ENCODE data around the gene GGNBP2. TPM values are rescaled to one million over a fixed set of nuclear protein-coding genes. Genes with fewer than 3 reads are reported as not detected.
A peak's percentile ranks its signal among the peaks of the same experiment; 100 is the strongest.

GGNBP2 gene
- total RNA-seq, 5 donors from 2014 or later (not counting 1 experiment from before 2014, with no cell fraction given) = 105 to 190 (median 111) TPM

DNA sequence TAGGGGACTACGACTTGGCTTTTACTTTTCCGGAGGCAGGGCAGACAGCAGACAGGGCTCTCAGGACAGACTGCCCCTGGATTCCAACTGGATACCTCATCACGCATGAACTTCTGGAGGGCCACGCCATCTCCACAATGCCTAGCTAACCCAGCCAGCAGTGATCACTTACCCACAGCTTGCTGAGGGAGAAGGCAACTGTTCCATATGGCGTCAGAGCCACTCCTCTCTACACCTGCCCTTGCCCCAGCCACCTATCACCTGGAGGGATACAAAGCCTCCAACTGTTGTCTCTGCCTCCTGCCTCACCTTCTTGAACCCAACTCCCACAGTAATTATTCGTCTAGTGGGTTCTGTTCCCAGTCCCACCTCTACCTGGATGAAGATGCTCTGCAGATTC lies 18.8 kb upstream of the GGNBP2 start:
- Mint-ChIP-seq H3K4me1 (peaks cover 0 to 13% (median 10%) of the 10 kb centered on the region in 3 donors), H3K4me3 (no peak overlapping the region), H3K27ac (no peak overlapping the region), H3K27me3 (no peaks in the 10 kb centered on the region), H3K36me3 (peaks cover 36% of the 10 kb centered on the region), H3K9me3 (no peaks in the 10 kb centered on the region)
- H3K4me1 ChIP-seq (ENCODE audit: control insufficient read depth in 1 of 2, extremely low read depth in 1 of 2, insufficient read depth in 2 of 2, low read length in 2 of 2) = peaks cover 0 to 5% of the 10 kb centered on the region in 2 experiments
- H3K4me3 ChIP-seq (ENCODE audit: control insufficient read depth in 1 of 2, extremely low read depth in 1 of 2, low read length in 1 of 2) = no peak overlapping the region
- ChIA-PET CTCF (no interaction called here), POLR2A (no interaction called here)
- DNase-seq (no peak), ATAC-seq (replicated peaks in 1 of 4) (no peak)
- 98% methylated on average over 5 of the region's 6 CpGs for WGBS (ENCODE audit: insufficient coverage)
- no peaks in the 10 kb centered on the region for H3K9me3 ChIP-seq
- no peaks in the 10 kb centered on the region for H3K27me3 ChIP-seq (replicated peaks in 1 of 2; ENCODE audit: control insufficient read depth in 2 of 2, extremely low read depth in 1 of 2, insufficient read depth in 2 of 2, low read length in 1 of 2)
- peaks cover 17 to 35% of the 10 kb centered on the region in 2 donors for H3K36me3 ChIP-seq (ENCODE audit: control insufficient read depth in 2 of 2, extremely low read depth in 1 of 2, insufficient read depth in 1 of 2, low read length in 1 of 2)
- H3K27ac ChIP-seq (ENCODE audit: low read length) = no peak overlapping the region

DNA sequence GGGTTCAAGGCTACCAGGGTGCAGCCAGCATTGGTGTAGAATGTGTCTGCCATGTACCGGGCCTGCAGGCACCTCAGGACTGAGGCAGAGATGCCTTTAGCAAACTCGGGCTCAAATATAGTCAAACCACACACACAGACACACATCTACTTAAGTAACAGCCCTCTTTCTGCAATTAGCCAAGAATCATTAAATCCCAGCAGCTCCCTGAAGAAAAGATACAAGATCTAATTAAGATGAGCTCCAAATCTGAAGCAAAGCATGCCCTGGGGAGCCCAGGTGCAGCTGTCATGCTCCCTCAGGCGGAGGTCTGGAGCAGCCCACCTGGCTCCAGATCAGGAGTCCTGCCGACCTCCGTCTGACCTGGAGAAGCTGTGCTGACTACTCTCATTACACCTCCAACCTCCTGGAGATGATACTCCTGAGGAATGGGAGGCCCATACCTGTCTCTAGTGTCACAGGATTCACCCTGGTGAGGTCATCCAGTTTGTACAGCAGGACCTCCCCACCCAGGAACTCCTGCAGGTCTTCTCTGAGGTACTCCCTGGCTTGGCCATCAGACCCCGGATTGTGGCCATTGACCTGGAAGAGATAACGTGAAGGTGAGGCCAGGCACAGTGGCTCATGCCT lies 17.0 kb upstream of the GGNBP2 start:
- no peaks in the 10 kb centered on the region for H3K27me3 ChIP-seq (replicated peaks in 1 of 2; ENCODE audit: control insufficient read depth in 2 of 2, extremely low read depth in 1 of 2, insufficient read depth in 2 of 2, low read length in 1 of 2)
- no peaks in the 10 kb centered on the region for H3K9me3 ChIP-seq
- H3K4me3 ChIP-seq (ENCODE audit: control insufficient read depth in 1 of 2, extremely low read depth in 1 of 2, low read length in 1 of 2) = no peak overlapping the region
- peaks cover 42% of the 10 kb centered on the region for H3K36me3 Mint-ChIP-seq
- H3K4me3 Mint-ChIP-seq = no peak overlapping the region
- POLR2A ChIA-PET = interaction anchor here in 1 of 2 donors (0.6 kb wide), 1 partner anchor 810 kb away, joined by 6 read pairs; no protein-coding TSS in a partner anchor
- no peaks in the 10 kb centered on the region for H3K9me3 Mint-ChIP-seq
- H3K27me3 Mint-ChIP-seq = no peaks in the 10 kb centered on the region
- H3K4me1 Mint-ChIP-seq = peaks cover 5 to 16% (median 13%) of the 10 kb centered on the region in 3 donors
- peaks cover 19 to 40% of the 10 kb centered on the region in 2 donors for H3K36me3 ChIP-seq (ENCODE audit: control insufficient read depth in 2 of 2, extremely low read depth in 1 of 2, insufficient read depth in 1 of 2, low read length in 1 of 2)
- H3K27ac ChIP-seq (ENCODE audit: low read length) = no peak overlapping the region
- H3K27ac Mint-ChIP-seq = no peak overlapping the region
- ATAC-seq (replicated peaks in 1 of 4) (no peak), DNase-seq (no peak)
- CTCF ChIA-PET = no interaction called here
- 100% methylated on average over 5 of the region's 7 CpGs for WGBS (ENCODE audit: insufficient coverage)
- H3K4me1 ChIP-seq (ENCODE audit: control insufficient read depth in 1 of 2, extremely low read depth in 1 of 2, insufficient read depth in 2 of 2, low read length in 2 of 2) = peaks cover 0 to 5% of the 10 kb centered on the region in 2 experiments

GRCh38 chr17:36529121-36529520 lies 15.6 kb upstream of the GGNBP2 start:
- H3K27me3 ChIP-seq (replicated peaks in 1 of 2; ENCODE audit: control insufficient read depth in 2 of 2, extremely low read depth in 1 of 2, insufficient read depth in 2 of 2, low read length in 1 of 2) = no peaks in the 10 kb centered on the region
- DNase-seq (no peak), ATAC-seq (replicated peaks in 1 of 4) (no peak)
- Mint-ChIP-seq H3K27me3 (no peaks in the 10 kb centered on the region), H3K9me3 (no peaks in the 10 kb centered on the region), H3K4me3 (no peak overlapping the region), H3K4me1 (peaks cover 10 to 18% (median 17%) of the 10 kb centered on the region in 3 donors), H3K36me3 (peaks cover 44% of the 10 kb centered on the region), H3K27ac (peak overlapping the region in 1 of 2 donors; percentile 53)
- peaks cover 19 to 45% of the 10 kb centered on the region in 2 donors for H3K36me3 ChIP-seq (ENCODE audit: control insufficient read depth in 2 of 2, extremely low read depth in 1 of 2, insufficient read depth in 1 of 2, low read length in 1 of 2)
- peaks cover 0 to 11% of the 10 kb centered on the region in 2 experiments for H3K4me1 ChIP-seq (ENCODE audit: control insufficient read depth in 1 of 2, extremely low read depth in 1 of 2, insufficient read depth in 2 of 2, low read length in 2 of 2)
- CTCF ChIA-PET = no interaction called here
- no peak overlapping the region for H3K4me3 ChIP-seq (ENCODE audit: control insufficient read depth in 1 of 2, extremely low read depth in 1 of 2, low read length in 1 of 2)
- no peaks in the 10 kb centered on the region for H3K9me3 ChIP-seq
- POLR2A ChIA-PET = no interaction called here
- H3K27ac ChIP-seq (ENCODE audit: low read length) = no peak overlapping the region

- Histone ChIP-seq H3K27me3 (replicated peaks in 1 of 2; ENCODE audit: control insufficient read depth in 2 of 2, extremely low read depth in 1 of 2, insufficient read depth in 2 of 2, low read length in 1 of 2) (no peaks in the 10 kb centered on the region), H3K4me1 (ENCODE audit: control insufficient read depth in 1 of 2, extremely low read depth in 1 of 2, insufficient read depth in 2 of 2, low read length in 2 of 2) (peaks cover 2 to 19% of the 10 kb centered on the region in 2 experiments), H3K36me3 (ENCODE audit: control insufficient read depth in 2 of 2, extremely low read depth in 1 of 2, insufficient read depth in 1 of 2, low read length in 1 of 2) (peaks cover 9 to 26% of the 10 kb centered on the region in 2 donors), H3K9me3 (no peaks in the 10 kb centered on the region), H3K27ac (ENCODE audit: low read length) (no peak overlapping the region), H3K4me3 (ENCODE audit: control insufficient read depth in 1 of 2, extremely low read depth in 1 of 2, low read length in 1 of 2) (no peak overlapping the region)
- no peak for ATAC-seq (replicated peaks in 1 of 4)
- DNase-seq = no peak
- Mint-ChIP-seq H3K27me3 (no peaks in the 10 kb centered on the region), H3K27ac (no peak overlapping the region), H3K36me3 (peaks cover 22% of the 10 kb centered on the region), H3K9me3 (no peaks in the 10 kb centered on the region), H3K4me1 (peaks cover 17 to 30% (median 19%) of the 10 kb centered on the region in 3 donors), H3K4me3 (peak overlapping the region; percentile 26 to 38 (median 37))
- ChIA-PET CTCF (interaction anchor here in 1 of 2 donors (0.6 kb wide), 1 partner anchor 706 kb away, joined by 4 read pairs; no protein-coding TSS in a partner anchor), POLR2A (no interaction called here)
- no CpG with 5 or more reads among the region's 2 CpGs for WGBS (ENCODE audit: insufficient coverage)
These were observed 12.2 kb upstream of the GGNBP2 start for GRCh38 chr17:36532435-36532975.

- Histone ChIP-seq H3K4me3 (ENCODE audit: control insufficient read depth in 1 of 2, extremely low read depth in 1 of 2, low read length in 1 of 2) (peak overlapping the region; percentile 91 to 99), H3K27ac (ENCODE audit: low read length) (peak overlapping the region; percentile 95), H3K36me3 (ENCODE audit: control insufficient read depth in 2 of 2, extremely low read depth in 1 of 2, insufficient read depth in 1 of 2, low read length in 1 of 2) (peaks cover 9 to 24% of the 10 kb centered on the region in 2 donors), H3K4me1 (ENCODE audit: control insufficient read depth in 1 of 2, extremely low read depth in 1 of 2, insufficient read depth in 2 of 2, low read length in 2 of 2) (peaks cover 2 to 19% of the 10 kb centered on the region in 2 experiments), H3K9me3 (no peaks in the 10 kb centered on the region), H3K27me3 (replicated peaks in 1 of 2; ENCODE audit: control insufficient read depth in 2 of 2, extremely low read depth in 1 of 2, insufficient read depth in 2 of 2, low read length in 1 of 2) (no peaks in the 10 kb centered on the region)
- Mint-ChIP-seq H3K4me3 (peak overlapping the region; percentile 94 to 99 (median 97)), H3K27me3 (no peaks in the 10 kb centered on the region), H3K36me3 (peaks cover 19% of the 10 kb centered on the region), H3K9me3 (no peaks in the 10 kb centered on the region), H3K4me1 (peaks cover 17 to 30% (median 19%) of the 10 kb centered on the region in 3 donors), H3K27ac (peak overlapping the region; percentile 94 to 97)
- DNase-seq (peak in 31 of 35 experiments; percentile 10 to 66 (median 37)), ATAC-seq (replicated peaks in 1 of 4) (peak; percentile 22 to 41 (median 28))
- ChIA-PET CTCF (interaction anchor here (0.6 to 1.3 kb wide), 9 partner anchors 11 to 69 kb away, joined by 3 to 6 read pairs (median 3); partner anchors contain the start of genes GGNBP2 (in 1 of the 2), MRM1 (in 1 of the 2) and ZNHIT3 (in 1 of the 2)), POLR2A (interaction anchor here in 1 of 2 donors (2.6 kb wide), 1 partner anchor 12 kb away, joined by 11 read pairs; the partner anchor contains the start of gene GGNBP2)
- 8% methylated on average over 35 of the region's 48 CpGs for WGBS (ENCODE audit: insufficient coverage)
These were observed 10.5 kb upstream of the GGNBP2 start for GRCh38 chr17:36533935-36534839.

Data from T-cell (primary cell).